Stimulated activated memory B cell treated with anti-CD40 and anti-IgM and Interleukin-4, amounts not matched to agents 10 μg/mL and 1 μg/mL and 100 μg/mL, for 72 hours (primary cell): ENCODE results near the gene GGTLC1.
A peak's percentile ranks its signal among the peaks of the same experiment; 100 is the strongest.
"Not testable (repeated sequence)": the region's sequence is repeated elsewhere in the genome, so short reads cannot be mapped to it uniquely, and the experiment has no call there.

Experiments used
- ATAC-seq: fragments of 150-1000 bp; cut with Tn5 transposase; 2 replicates; pipeline ENCODE4 v1.10.0; 2021
- H3K27ac Mint-ChIP-seq: one replicate; pipeline ENCODE4 v1.8.0; 2022; ENCODE audit warnings: mild to moderate bottlenecking, mixed read lengths
- H3K27me3 Mint-ChIP-seq: one replicate; pipeline ENCODE4 v1.8.0; 2022; ENCODE audit warnings: mixed read lengths
- H3K36me3 Mint-ChIP-seq: one replicate; pipeline ENCODE4 v1.8.0; 2022; ENCODE audit warnings: mixed read lengths
- H3K4me1 Mint-ChIP-seq: one replicate; pipeline ENCODE4 v1.8.0; 2022; ENCODE audit warnings: mixed read lengths
- H3K4me3 Mint-ChIP-seq: one replicate; pipeline ENCODE4 v1.8.0; 2022; ENCODE audit warnings: mild to moderate bottlenecking, moderate library complexity, mixed read lengths
- H3K9me3 Mint-ChIP-seq: one replicate; pipeline ENCODE4 v1.8.0; 2022; ENCODE audit warnings: mixed read lengths

Gene GGTLC1

DNA sequence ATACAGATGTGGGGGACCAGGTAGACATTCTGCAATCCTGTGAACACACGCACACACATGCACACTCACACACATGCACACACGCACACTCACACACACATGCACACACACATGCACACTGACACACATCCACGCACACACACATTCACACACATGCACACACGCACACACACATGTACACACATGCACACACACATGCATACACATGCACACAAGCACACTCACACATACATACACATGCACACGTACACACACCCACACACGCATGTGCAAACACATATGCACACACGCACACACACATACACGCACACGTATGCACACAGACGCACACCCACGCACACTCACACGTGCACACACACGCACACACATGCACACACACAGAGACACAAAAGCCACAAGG lies 14.3 kb upstream of the GGTLC1 start:
- H3K4me3 Mint-ChIP-seq, result no peak overlapping the region
- peaks cover 3% of the 10 kb centered on the region for H3K9me3 Mint-ChIP-seq
- H3K4me1 Mint-ChIP-seq, result no peaks in the 10 kb centered on the region
- H3K36me3 Mint-ChIP-seq, result no peaks in the 10 kb centered on the region
- H3K27me3 Mint-ChIP-seq, result peaks cover 16% of the 10 kb centered on the region
- no peak for ATAC-seq
- H3K27ac Mint-ChIP-seq, result no peak overlapping the region

DNA sequence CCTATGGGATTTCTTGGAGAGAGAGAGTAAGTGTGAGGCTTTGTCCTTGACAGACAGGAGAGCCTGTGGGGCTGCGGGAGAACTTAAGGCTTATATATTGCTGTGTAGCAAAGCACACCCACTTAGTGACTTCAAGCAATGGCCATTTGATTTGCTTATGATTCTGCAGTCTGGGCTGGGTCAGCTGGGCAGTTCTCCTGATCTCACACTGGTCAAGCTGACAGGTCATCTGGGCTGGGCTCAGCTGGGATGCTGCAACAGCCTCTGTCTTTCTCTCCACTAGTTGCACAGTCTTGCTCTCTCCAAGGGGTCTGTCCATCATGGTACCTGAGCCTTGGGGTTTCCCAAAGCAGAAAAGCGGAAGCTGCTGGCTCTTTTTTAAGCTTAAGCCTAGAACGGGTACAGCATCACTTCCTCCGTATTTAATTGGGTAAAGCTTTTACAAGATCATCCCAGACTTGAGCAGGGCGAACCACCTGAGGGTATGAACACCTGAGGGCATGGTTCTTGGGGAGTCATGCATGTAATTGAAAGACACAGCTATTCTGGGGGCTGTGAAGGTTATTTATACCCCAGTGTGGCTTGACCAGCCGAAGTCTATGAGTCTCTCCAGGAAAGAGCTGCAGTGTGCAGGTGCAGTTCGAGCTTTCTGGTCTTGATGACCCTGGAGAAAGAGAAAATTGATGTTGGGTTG lies 13.3 kb upstream of the GGTLC1 start:
- Mint-ChIP-seq H3K36me3 (no peaks in the 10 kb centered on the region), H3K27me3 (peaks cover 16% of the 10 kb centered on the region), H3K4me3 (no peak overlapping the region), H3K4me1 (no peaks in the 10 kb centered on the region), H3K27ac (no peak overlapping the region), H3K9me3 (peaks cover 3% of the 10 kb centered on the region)
- peak; percentile 63 for ATAC-seq

DNA sequence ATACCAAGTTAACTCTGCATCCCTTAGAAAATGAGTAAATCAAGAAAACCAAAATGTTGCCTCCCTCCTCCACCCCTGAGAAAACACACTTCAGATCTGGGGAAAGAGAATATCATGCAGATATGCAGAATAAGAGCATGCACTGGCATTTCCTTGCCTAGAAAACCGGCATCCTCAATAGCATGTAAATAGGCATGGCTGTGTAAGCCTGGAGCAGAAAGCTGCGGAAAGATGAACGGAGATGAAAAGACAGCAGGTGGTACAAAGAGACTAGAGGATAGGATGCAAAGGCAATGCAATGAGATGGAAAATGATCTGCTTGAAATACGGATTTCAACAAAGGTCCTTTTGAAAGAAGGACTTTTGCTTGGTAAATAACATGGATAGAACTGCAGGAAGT lies 10.3 kb upstream of the GGTLC1 start:
- peaks cover 3% of the 10 kb centered on the region for H3K9me3 Mint-ChIP-seq
- peaks cover 16% of the 10 kb centered on the region for H3K27me3 Mint-ChIP-seq
- H3K4me1 Mint-ChIP-seq, result no peaks in the 10 kb centered on the region
- no peak overlapping the region for H3K27ac Mint-ChIP-seq
- no peak overlapping the region for H3K4me3 Mint-ChIP-seq
- ATAC-seq, result no peak
- no peaks in the 10 kb centered on the region for H3K36me3 Mint-ChIP-seq

DNA sequence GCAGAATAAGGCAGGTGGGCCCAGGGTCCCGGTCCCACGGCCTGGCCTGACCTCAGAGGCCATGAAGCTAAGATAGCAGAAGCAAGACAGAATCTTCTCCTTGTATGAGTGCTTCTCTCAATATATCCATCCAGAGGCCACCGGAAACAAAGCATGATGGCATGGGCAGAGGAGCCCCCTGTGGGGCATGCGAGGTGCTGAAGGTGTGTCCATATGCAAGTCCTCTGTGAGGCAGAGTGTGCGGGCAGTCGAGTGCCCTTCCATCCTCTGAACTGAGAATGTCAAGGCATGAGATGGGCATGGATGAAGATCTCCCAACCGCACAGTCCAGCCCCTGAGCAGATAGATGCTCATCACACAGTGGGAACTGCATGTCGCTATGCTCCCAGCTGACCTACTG lies 9.8 kb upstream of the GGTLC1 start:
- Mint-ChIP-seq H3K4me3 (no peak overlapping the region), H3K4me1 (no peaks in the 10 kb centered on the region), H3K27ac (no peak overlapping the region), H3K9me3 (peaks cover 3% of the 10 kb centered on the region), H3K27me3 (peaks cover 16% of the 10 kb centered on the region), H3K36me3 (no peaks in the 10 kb centered on the region)
- ATAC-seq, result no peak

DNA sequence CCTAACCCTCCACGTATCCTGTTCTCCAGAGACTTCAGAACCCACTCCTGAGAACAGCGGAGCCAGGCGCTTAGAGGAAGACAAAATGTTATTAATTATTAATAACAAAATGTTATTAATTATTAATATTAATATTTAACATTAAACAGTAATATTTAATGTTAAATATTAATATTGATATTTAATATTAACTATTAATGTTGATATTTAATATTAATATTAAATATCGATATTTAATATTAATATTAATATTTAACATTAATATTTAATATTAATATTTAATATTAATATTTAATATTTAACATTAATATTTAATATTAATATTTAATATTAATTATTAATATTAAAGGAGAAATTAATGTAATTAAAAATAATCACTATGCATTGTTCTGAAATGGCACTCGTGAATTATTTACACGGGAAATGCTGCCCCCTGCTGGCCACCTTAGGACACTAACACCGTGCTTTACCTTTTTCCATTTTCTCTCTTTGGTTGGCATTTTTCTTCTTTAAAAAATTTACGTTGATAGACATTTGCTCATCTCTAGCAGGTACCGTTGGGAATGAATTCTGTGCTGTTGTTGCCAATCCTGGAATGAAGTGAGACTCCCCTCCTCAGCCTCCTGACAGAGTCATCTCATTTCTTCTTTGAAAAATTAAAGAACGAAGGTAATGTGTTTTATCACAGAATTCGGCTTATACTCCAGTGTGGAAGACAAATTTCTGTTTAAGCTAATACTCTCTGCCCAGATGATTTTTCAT lies 7.5 kb upstream of the GGTLC1 start:
- Mint-ChIP-seq H3K4me3 (no peak overlapping the region), H3K9me3 (no peaks in the 10 kb centered on the region), H3K36me3 (no peaks in the 10 kb centered on the region), H3K27me3 (peaks cover 16% of the 10 kb centered on the region), H3K4me1 (no peaks in the 10 kb centered on the region), H3K27ac (no peak overlapping the region)
- no peak for ATAC-seq

DNA sequence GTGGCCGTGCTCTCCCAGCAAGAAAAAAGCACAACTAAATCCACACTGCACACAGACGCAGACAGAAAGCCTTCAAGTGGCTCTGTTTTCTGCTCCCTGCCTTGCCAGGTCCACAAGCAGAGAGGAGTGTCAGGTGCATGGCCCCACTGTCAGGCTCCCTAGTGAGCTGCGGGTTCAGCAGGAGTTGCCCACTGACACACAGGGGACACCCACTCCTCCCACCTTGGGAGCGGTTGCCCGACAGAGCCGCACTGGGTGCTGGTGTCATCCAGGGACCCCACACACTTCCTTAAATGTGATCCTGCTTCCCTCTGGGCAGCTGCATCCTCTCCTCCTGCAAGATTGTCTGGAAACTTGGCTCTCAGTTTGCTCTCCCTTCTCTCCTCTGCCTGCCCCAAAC lies 6.7 kb upstream of the GGTLC1 start:
- not testable (repeated sequence) for ATAC-seq, H3K27ac Mint-ChIP-seq, H3K9me3 Mint-ChIP-seq, H3K4me3 Mint-ChIP-seq, H3K36me3 Mint-ChIP-seq, H3K4me1 Mint-ChIP-seq
- H3K27me3 Mint-ChIP-seq, result peaks cover 16% of the 10 kb centered on the region

DNA sequence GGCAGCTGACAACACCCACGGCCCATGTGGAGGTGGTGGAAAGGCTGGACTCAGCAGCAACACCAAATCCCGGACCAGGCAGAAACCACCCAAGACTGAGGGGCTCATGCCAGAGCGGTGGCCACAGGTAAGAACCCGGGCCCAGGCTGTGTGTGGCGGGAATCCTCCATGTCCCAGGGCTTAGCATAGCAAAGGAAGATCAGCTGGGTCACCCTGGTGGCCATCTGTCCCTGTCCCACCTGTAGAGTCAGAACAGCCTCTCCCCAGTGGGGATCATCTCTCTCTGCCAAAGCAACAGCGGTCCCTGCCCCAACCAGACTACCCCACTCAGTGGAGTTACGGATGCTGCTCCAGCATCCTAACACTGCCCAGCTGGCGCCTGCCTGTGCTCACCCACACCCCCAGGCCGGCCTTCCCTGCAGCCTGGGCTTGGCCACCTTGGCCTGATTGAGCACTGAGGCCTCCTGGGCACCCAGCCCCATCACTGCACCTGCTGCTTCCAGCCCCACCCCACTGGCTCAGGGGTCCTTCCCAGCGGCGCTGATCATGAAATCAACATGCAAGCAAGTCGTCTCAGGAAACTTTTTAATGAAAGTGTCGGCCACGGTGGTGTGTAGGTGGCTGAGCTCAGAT lies 5.5 kb upstream of the GGTLC1 start:
- H3K27ac Mint-ChIP-seq, H3K36me3 Mint-ChIP-seq, H3K4me3 Mint-ChIP-seq, ATAC-seq, H3K4me1 Mint-ChIP-seq, H3K27me3 Mint-ChIP-seq, H3K9me3 Mint-ChIP-seq: not testable (repeated sequence)

DNA sequence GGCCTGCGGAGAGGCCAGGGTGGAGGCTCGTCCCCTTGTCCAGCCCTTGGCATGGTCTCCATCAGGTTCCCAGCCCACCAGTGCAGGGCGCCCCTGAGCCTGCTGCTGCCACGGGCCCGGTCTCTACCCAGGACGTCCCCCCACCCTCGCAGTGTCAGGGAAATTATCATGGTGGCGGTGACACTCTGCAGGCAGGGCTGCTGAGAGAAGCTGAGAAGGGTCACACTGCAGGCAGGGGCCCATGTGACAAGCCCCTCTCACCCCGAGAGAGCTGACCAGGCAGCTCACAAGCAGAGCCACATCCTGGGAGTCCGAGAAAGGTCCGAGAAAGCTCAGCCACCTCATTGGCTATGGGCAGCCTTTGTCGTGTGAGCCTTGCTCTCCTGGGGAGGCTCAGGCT lies 4.9 kb upstream of the GGTLC1 start:
- not testable (repeated sequence) for H3K4me3 Mint-ChIP-seq, ATAC-seq, H3K27me3 Mint-ChIP-seq, H3K4me1 Mint-ChIP-seq, H3K27ac Mint-ChIP-seq, H3K36me3 Mint-ChIP-seq, H3K9me3 Mint-ChIP-seq

DNA sequence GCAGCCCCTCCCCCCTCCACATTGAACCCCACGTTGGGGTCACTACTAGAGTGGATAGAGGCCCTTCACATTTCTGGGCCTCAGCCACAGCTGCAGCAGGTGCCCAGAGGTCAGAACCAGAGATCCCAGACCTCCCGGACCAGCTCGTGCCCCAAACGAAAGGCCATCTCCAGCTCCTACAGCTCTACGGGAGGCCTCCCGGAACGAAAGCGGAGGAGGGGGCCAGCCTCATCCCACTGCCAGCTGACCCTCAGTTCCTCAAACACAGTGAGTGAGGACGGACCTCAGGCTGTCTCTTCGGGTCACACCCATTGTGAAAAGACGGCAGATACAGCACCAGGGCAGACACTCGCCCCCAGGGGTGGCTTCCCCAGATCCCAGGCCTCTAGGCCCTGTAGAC lies 1.7 kb upstream of the GGTLC1 start:
- H3K27me3 Mint-ChIP-seq, H3K27ac Mint-ChIP-seq, H3K36me3 Mint-ChIP-seq, H3K4me1 Mint-ChIP-seq, H3K9me3 Mint-ChIP-seq, ATAC-seq, H3K4me3 Mint-ChIP-seq: not testable (repeated sequence)

DNA sequence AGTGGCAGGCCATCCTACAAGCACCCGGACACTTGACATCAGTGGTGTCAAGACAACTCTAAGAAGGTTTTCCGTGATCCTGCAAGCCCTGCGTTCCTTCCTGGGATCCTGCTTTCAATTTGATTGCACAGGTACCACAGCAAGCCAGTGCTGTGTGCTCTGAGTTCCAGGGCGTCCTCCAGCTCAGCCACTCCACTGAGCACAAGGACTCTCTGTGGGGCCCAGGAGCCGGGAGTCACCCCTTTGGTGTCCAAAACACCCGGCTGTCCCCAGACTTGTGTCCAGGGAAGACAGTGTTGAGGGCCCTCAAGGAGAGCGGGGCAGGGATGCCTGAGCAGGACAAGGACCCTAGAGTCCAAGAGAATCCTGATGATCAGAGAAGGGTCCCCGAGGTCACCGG lies 387 bp upstream of the GGTLC1 start:
- H3K27ac Mint-ChIP-seq, H3K9me3 Mint-ChIP-seq, ATAC-seq: not testable (repeated sequence)

DNA sequence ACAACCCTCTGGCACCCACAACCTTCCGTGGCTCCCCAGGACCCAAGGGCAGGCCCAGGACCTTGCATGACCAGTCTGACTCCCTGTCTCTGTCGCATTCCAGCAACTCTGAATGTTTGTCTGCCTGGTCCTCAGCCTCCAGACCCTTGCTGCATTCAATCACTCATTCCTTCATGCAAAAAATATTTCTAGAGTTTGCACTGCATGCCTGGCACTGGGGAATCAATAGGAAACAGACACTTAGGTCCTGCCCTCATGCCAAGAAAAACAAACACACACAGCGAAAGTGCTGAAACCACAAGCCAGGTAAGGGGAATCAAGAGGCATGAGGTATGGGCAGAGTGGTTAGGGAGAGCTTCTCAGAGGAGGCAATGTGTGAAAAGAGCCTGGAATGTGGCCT lies 1.9 kb downstream of the GGTLC1 start:
- ATAC-seq, H3K27ac Mint-ChIP-seq, H3K9me3 Mint-ChIP-seq, H3K4me1 Mint-ChIP-seq, H3K36me3 Mint-ChIP-seq, H3K4me3 Mint-ChIP-seq, H3K27me3 Mint-ChIP-seq: not testable (repeated sequence)

More for the DNA sequence above, 387 bp upstream of the GGTLC1 start:
- H3K4me3 Mint-ChIP-seq, H3K4me1 Mint-ChIP-seq, H3K36me3 Mint-ChIP-seq, H3K27me3 Mint-ChIP-seq: not testable (repeated sequence)

DNA sequence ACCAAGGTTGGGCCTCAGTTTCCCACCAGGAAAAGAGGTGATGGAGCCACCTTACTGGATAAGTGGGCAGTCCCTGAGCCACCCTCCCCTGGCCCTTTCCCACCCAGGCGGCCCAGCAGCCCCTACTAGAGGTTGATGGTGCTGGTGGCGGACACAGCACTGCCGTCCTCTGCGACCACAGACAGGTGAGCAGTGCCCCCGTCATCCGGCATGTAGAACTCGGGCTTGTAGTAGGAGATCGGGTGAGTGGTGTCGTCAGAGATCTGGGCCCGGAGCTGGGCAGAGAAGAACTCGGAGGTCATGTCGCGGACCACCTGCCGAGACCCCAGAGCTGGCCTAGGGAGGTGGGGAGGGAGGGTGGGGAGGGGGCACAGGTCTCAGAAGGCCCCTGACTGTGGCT lies 2.3 kb downstream of the GGTLC1 start:
- not testable (repeated sequence) for H3K9me3 Mint-ChIP-seq, H3K36me3 Mint-ChIP-seq, H3K4me3 Mint-ChIP-seq, H3K27ac Mint-ChIP-seq, H3K27me3 Mint-ChIP-seq, ATAC-seq, H3K4me1 Mint-ChIP-seq

DNA sequence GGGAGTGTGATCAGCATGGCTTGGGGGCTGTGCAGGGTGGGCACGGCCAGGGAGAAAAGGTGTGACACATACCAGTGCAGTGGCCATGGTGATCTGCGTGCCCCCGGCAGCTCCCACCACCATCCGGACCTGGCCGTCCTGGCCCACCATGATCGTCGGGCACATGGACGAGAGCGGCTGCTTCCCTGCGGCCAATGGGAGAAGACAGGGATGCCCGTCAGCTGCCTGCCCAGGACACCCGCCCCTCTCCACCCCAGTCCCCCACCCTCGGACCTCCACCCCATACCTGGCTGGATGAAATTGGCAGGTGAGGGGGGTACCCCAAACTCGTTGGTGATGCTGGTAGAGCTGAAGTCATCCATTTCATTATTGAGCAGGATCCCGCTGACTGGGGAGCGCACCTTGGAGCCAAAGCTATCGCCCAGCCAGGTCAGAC lies 2.8 kb downstream of the GGTLC1 start:
- not testable (repeated sequence) for ATAC-seq, H3K4me3 Mint-ChIP-seq, H3K27ac Mint-ChIP-seq, H3K9me3 Mint-ChIP-seq, H3K36me3 Mint-ChIP-seq, H3K4me1 Mint-ChIP-seq, H3K27me3 Mint-ChIP-seq

DNA sequence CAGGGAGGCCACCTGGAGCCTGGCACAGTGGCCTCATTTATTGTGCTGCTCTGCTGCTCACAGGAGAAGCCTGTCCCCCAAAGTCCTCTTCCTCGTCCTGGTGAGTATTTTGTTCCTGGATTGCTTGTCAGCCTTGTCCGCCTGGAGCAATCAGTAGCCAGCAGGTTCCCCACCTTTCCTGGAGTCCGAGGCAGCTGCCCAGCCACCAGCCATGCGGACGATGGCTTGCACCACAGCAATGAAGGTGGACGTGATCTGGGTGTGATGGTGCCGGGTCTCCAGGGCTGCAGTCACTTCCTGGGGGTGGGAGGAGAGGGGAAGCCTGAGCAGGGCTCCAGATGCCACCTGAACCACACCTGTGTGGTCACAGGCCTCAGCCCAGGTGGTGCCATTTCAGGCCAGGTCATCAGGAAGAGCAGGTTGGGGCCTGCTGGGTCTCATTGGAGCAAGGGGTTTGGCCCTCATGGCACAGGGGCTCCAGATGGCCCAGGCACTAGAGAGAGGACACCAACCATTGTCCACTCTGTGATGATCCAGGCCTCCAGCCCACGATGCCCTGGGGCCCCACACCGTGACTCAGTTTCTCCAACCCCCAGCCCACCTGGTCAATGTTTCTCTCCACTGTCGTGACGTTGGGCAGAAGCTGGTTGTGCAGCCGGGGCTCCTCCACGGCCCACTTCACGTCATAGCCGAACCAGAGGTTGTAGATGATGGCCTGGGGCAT lies 3.4 kb downstream of the GGTLC1 start:
- not testable (repeated sequence) for H3K27me3 Mint-ChIP-seq, H3K4me1 Mint-ChIP-seq, H3K27ac Mint-ChIP-seq, H3K9me3 Mint-ChIP-seq, H3K4me3 Mint-ChIP-seq, ATAC-seq, H3K36me3 Mint-ChIP-seq

DNA sequence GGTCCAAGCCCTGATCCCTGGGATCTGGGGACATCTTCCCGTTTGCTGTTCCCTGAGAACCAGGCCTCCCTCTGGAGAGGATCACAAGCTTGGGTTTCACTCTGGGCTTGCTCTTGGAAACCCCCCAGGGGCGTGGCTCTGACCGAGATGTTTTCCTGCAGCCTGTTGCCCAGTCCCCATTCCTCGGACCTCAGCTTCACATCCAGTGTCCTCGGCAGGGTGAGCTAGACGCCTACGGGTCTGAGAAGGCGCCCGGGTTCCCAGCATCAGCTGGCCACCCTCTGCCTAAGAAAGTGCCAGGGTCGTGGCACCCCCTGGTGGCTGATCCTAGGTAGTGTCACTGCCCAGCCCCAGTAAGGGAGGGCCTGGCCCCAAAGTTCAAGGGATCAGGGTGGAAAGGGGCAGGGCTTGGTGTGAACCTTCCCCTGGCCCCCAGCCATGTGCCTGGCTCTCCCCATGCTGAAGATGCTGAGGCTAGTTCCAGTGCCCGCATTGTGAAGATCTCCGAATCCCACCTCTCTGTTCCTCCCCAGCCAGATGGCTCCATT lies 4.0 kb downstream of the GGTLC1 start:
- not testable (repeated sequence) for H3K27me3 Mint-ChIP-seq, H3K4me3 Mint-ChIP-seq, H3K36me3 Mint-ChIP-seq, H3K4me1 Mint-ChIP-seq, H3K9me3 Mint-ChIP-seq, H3K27ac Mint-ChIP-seq, ATAC-seq
